K562 (cell line): ENCODE measurements around the gene MAP3K7CL. TPM values are rescaled to one million over a fixed set of nuclear protein-coding genes. Genes with fewer than 3 reads are reported as not detected.

Source experiments
- ATAC-seq: fragments of 200-7000 bp; cut with Tn5 transposase; 3 replicates; pipeline ENCODE4 v1.9.1; 2020; ENCODE audit warnings: moderate library complexity
- BruUV-seq: library from RNA; stranded (reverse); fragments of 400-500 nt; replicated peaks from 2 replicates; lab custom pipeline; 2021; lab: Mats Ljungman, UMichigan
- CTCF ChIA-PET: fragments of 300-600 bp; formaldehyde crosslinking; extraction: SDS; loops from one replicate; lab custom pipeline; 2021; ENCODE audit warnings: low intra/inter-chr PET ratio; lab: Yijun Ruan, JAX
- POLR2A ChIA-PET: fragments of 300-600, 350-650 bp; sonication (Branson Sonifier 250); formaldehyde crosslinking; extraction: SDS; loops from one replicate; lab custom pipeline; 2021; ENCODE audit warnings: antibody characterized with exemption, inconsistent platforms; lab: Yijun Ruan, JAX
- DNase-seq, 4 experiments: peaks; one replicate each; pipeline versions ENCODE4 v3.0.0 to v3.0.0-alpha.2; 2011 to 2018; ENCODE audit warnings: low spot score in 3 of 4, mixed read lengths in 3 of 4; ENCODE audit errors: extremely low read depth in 1 of 4
- FAIRE-seq: peaks from 2 replicates; lab custom pipeline; 2011; peaks lifted over from hg19 to GRCh38; lab: Jason Lieb, UNC
- H2AFZ ChIP-seq: 2 replicates; pipeline ENCODE4 v1.6.0; 2011; ENCODE audit warnings: low read depth, low read length, control low read depth, inconsistent platforms
- H3K27ac ChIP-seq: fragments of 200-600 bp; 3 replicates; pipeline ENCODE4 v1.8.0; 2011; ENCODE audit warnings: low read depth, mild to moderate bottlenecking, control low read depth, inconsistent platforms, low read length, moderate library complexity, mixed read lengths; ENCODE audit errors: extremely low read depth
- H3K27me3 ChIP-seq, 2 experiments: fragments of 300-600 bp in 1 of 2; 2 replicates in 1 of 2; 3 replicates in 1 of 2; pipeline versions ENCODE4 v1.6.0 to v1.8.0; 2011; ENCODE audit warnings: inconsistent platforms in 2 of 2, low read length in 2 of 2, mild to moderate bottlenecking in 1 of 2, mixed read lengths in 1 of 2, moderate library complexity in 1 of 2; ENCODE audit not compliant: control insufficient read depth in 2 of 2, insufficient read depth in 2 of 2
- H3K36me3 ChIP-seq: fragments of 300-600 bp; 3 replicates; pipeline ENCODE4 v1.8.0; 2011; ENCODE audit warnings: mild to moderate bottlenecking, low read length, inconsistent platforms; ENCODE audit not compliant: control insufficient read depth, insufficient read depth
- H3K4me1 ChIP-seq, 2 experiments: fragments of 200-600 bp in 1 of 2; replicated peaks in 1 of 2; 2 replicates in 1 of 2; 3 replicates in 1 of 2; pipeline versions ENCODE4 v1.5.1 to v1.8.0; 2011; ENCODE audit warnings: inconsistent platforms in 2 of 2, low read length in 2 of 2, mild to moderate bottlenecking in 1 of 2, mixed read lengths in 1 of 2, moderate library complexity in 1 of 2; ENCODE audit not compliant: control insufficient read depth in 2 of 2, insufficient read depth in 2 of 2
- H3K4me2 ChIP-seq: 2 replicates; pipeline ENCODE4 v1.6.1; 2011; ENCODE audit warnings: low read length, control low read depth, inconsistent platforms, mixed read lengths; ENCODE audit not compliant: insufficient read depth
- H3K4me3 ChIP-seq: fragments of 200-600 bp; sonication (generic), shearing (Covaris generic); 2 replicates; pipeline ENCODE4 v1.5.1; 2016; ENCODE audit warnings: control low read depth, inconsistent platforms
- H3K79me2 ChIP-seq: fragments of 200-600 bp; 3 replicates; pipeline ENCODE4 v1.8.0; 2011; ENCODE audit warnings: low read length, inconsistent platforms; ENCODE audit not compliant: control insufficient read depth, insufficient read depth
- H3K9ac ChIP-seq, 2 experiments: 2 replicates each; pipeline versions ENCODE4 v1.6.0 to v1.6.1; 2011; ENCODE audit warnings: low read depth in 2 of 2, low read length in 2 of 2, control low read depth in 1 of 2, inconsistent platforms in 1 of 2, mild to moderate bottlenecking in 1 of 2, mixed read lengths in 1 of 2; ENCODE audit not compliant: insufficient read depth in 1 of 2
- H3K9me1 ChIP-seq: one replicate; pipeline ENCODE4 v1.6.0; 2011; ENCODE audit warnings: inconsistent platforms, mild to moderate bottlenecking, low read length, moderate library complexity; ENCODE audit not compliant: control insufficient read depth, insufficient read depth
- H3K9me3 ChIP-seq: replicated peaks from 2 replicates; pipeline ENCODE4 v1.5.1; 2011; ENCODE audit warnings: low read depth, low read length, inconsistent platforms; ENCODE audit not compliant: control insufficient read depth, insufficient read depth
- H4K20me1 ChIP-seq: replicated peaks from 2 replicates; pipeline ENCODE4 v1.6.1; 2011; ENCODE audit warnings: low read length, inconsistent platforms, mixed read lengths; ENCODE audit not compliant: control insufficient read depth, insufficient read depth
- BRCA1 ChIP-seq, 2 experiments: fragments of 450-650 bp in 1 of 2; sonication (generic) in 1 of 2; formaldehyde crosslinking in 1 of 2; IDR thresholded peaks; 2 replicates each; pipeline versions ENCODE4 v1.5.0 to v1.6.1; 2017 to 2020; ENCODE audit warnings: mild to moderate bottlenecking in 1 of 2, missing genetic modification reagents in 1 of 2
- ETV6 ChIP-seq, 3 experiments: fragments of 150-350 bp in 1 of 3; sonication (generic) in 1 of 3; formaldehyde crosslinking in 1 of 3; IDR thresholded peaks; 2 replicates each; pipeline versions ENCODE4 v1.6.1 to v1.8.0; 2014 to 2022; ENCODE audit warnings: borderline replicate concordance in 2 of 3, low read depth in 2 of 3, antibody characterized with exemption in 1 of 3, low read length in 1 of 3, mild to moderate bottlenecking in 1 of 3, missing genetic modification reagents in 1 of 3
- HDAC1 ChIP-seq, 2 experiments: fragments of 450-650 bp; IDR thresholded peaks; 2 replicates each; pipeline ENCODE4 v1.6.1; 2016 to 2017; ENCODE audit warnings: inconsistent platforms in 1 of 2, mild to moderate bottlenecking in 1 of 2, moderate library complexity in 1 of 2
- KHSRP ChIP-seq: fragments of 450-650 bp; IDR thresholded peaks from 2 replicates; pipeline ENCODE4 v1.6.1; 2017
- MLX ChIP-seq, 2 experiments: fragments of 450-650 bp in 1 of 2; sonication (generic) in 1 of 2; formaldehyde crosslinking; conservative IDR thresholded peaks; 2 replicates each; pipeline versions ENCODE4 v1.4.0 to v1.8.1; 2020 to 2022; ENCODE audit warnings: mild to moderate bottlenecking in 1 of 2, missing genetic modification reagents in 1 of 2
- RB1 ChIP-seq: fragments of 450-650 bp; IDR thresholded peaks from 2 replicates; pipeline ENCODE4 v1.6.1; 2017; ENCODE audit warnings: low read depth, mild to moderate bottlenecking
- SRSF1 ChIP-seq: fragments of 200-400 bp; formaldehyde crosslinking; IDR thresholded peaks from 2 replicates; pipeline ENCODE4 v1.6.1; 2017; ENCODE audit warnings: mild to moderate bottlenecking, low read depth, low read length, moderate library complexity
- ZNF134 ChIP-seq: fragments of 250-450 bp; sonication (Bioruptor Pico); conservative IDR thresholded peaks from 2 replicates; pipeline ENCODE4 v1.4.0; 2020
- ZNF224 ChIP-seq: sonication (generic); formaldehyde crosslinking; IDR thresholded peaks from 2 replicates; pipeline ENCODE4 v1.8.0; 2022; ENCODE audit warnings: mild to moderate bottlenecking, missing genetic modification reagents
- ZNF695 ChIP-seq: fragments of 450-650 bp; formaldehyde crosslinking; IDR thresholded peaks from 2 replicates; pipeline ENCODE4 v1.4.0; 2020; ENCODE audit warnings: mild to moderate bottlenecking, moderate library complexity
- WGBS: fragments of 100-300 bp; shearing (Covaris generic); methylation state at CpG from one replicate; pipeline ENCODE4 v1.1.6; 2016; ENCODE audit warnings: low coverage, mixed read lengths; ENCODE audit not compliant: insufficient coverage; ENCODE audit errors: missing lambda C conversion rate; 5-methylcytosine and 5-hydroxymethylcytosine counted together
- in situ Hi-C: fragments of 300-500 bp; cut with MboI; formaldehyde crosslinking; loops from 4 replicates; pipeline ENCODE4 v1.15.0; 2018; ENCODE audit warnings: inconsistent platforms, mixed read lengths
- intact Hi-C: fragments of 100-400 bp; cut with micrococcal nuclease; formaldehyde crosslinking; loops from 2 replicates; pipeline ENCODE4 v1.14.2; 2022
- polyA plus RNA-seq, 8 experiments: library from polyadenylated mRNA; depleted of rRNA in 4 of 8; stranded (reverse) in 5 of 8; unstranded in 3 of 8; fragments of >200 nt; fragmentation: Nextera tagmentation in 2 of 8; fragmentation: Illumina TruSeq in 1 of 8; extraction: Ambion mirVana in 2 of 8; extraction: Trizol in 1 of 8; gene quantifications; 2 replicates each; pipeline versions ENCODE4 v1.2.1 to v1.2.3, GENCODE V29; 2011 to 2014; ENCODE audit warnings: inconsistent platforms in 1 of 8, missing spikeins in 1 of 8
- total RNA-seq, 7 experiments: library from RNA; depleted of rRNA in 6 of 7; stranded (reverse); fragments of >200 nt in 6 of 7; fragmentation: Illumina TruSeq in 2 of 7; extraction: Trizol in 2 of 7; gene quantifications; 2 replicates each; pipeline versions ENCODE4 v1.2.1 to v1.2.3, GENCODE V29; 2011 to 2021; ENCODE audit warnings: low replicate concordance in 1 of 7

Gene MAP3K7CL
- total and polyA plus RNA-seq, 9 of the 15 experiments (the other 6 are each of a cell fraction or from before 2014, with no cell fraction given) = 0.13 to 0.15 (median 0.14) TPM; not detected in 6

GRCh38 chr21:29148530-29148929 is 18.1 kb downstream of the MAP3K7CL start:
- POLR2A ChIA-PET = interaction anchor here (0.6 to 1.0 kb wide), 2 partner anchors 10 to 16 kb away, joined by 3 to 4 read pairs; no protein-coding TSS in a partner anchor
- Histone ChIP-seq H3K9ac (no peak overlapping the region), H4K20me1 (no peaks in the 10 kb centered on the region)
- TF ChIP-seq SRSF1 (no peak), ZNF134 (CRISPR knock-in tag) (no peak), ZNF695 (no peak), ZNF224 (CRISPR knock-in tag) (no peak), ETV6 (IDR thresholded peaks at IDR 0.05; ENCODE audit: borderline replicate concordance in 1 of 2, low read depth in 2 of 2, low read length in 1 of 2) (no peak), ETV6 (CRISPR knock-in tag; IDR thresholded peaks at IDR 0.05; ENCODE audit: borderline replicate concordance) (no peak), KHSRP (no peak), MLX (CRISPR knock-in tag; conservative IDR thresholded peaks at IDR 0.05) (no peak), HDAC1 (IDR thresholded peaks at IDR 0.05) (no peak), BRCA1 (IDR thresholded peaks at IDR 0.05) (no peak), BRCA1 (CRISPR knock-in tag; IDR thresholded peaks at IDR 0.05) (no peak), RB1 (no peak)
- TF ChIP-seq, all 486 proteins: peak for 0
- no peak overlapping the region for H3K27ac ChIP-seq
- peaks cover 3 to 15% of the 10 kb centered on the region in 2 experiments; a peak in 3 of 5 replicates for H3K27me3 ChIP-seq
- no peak overlapping the region for H2AFZ ChIP-seq
- H3K4me1 ChIP-seq = no peaks in the 10 kb centered on the region
- DNase-seq = no peak
- intact Hi-C loops = no loop called here
- no peak for ATAC-seq
- no TSS peak for BruUV-seq
- no peak for FAIRE-seq
- in situ Hi-C loops = no loop called here
- 3% methylated on average over 5 of the region's 5 CpGs for WGBS
- no peak overlapping the region for H3K4me2 ChIP-seq
- no peaks in the 10 kb centered on the region for H3K79me2 ChIP-seq
- H3K9me1 ChIP-seq = no peaks in the 10 kb centered on the region
- H3K9me3 ChIP-seq = no peaks in the 10 kb centered on the region
- CTCF ChIA-PET = no interaction called here
- no peaks in the 10 kb centered on the region for H3K36me3 ChIP-seq
- H3K4me3 ChIP-seq = no peak overlapping the region
